GM13977 (cell line): ENCODE data around the gene SLC43A1.
A peak's percentile ranks its signal among the peaks of the same experiment; 100 is the strongest.

Experiments used
- DNase-seq: peaks from one replicate; pipeline ENCODE4 v3.0.0; 2012; ENCODE audit warnings: low spot score
- in situ Hi-C: fragments of 300-500 bp; cut with MboI; formaldehyde crosslinking; loops from one replicate; pipeline ENCODE4 v1.12.0; 2022; ENCODE audit warnings: low sequenced_read_pairs, low pct_unique_long_range_greater_than_20kb, mixed read lengths, inconsistent platforms; ENCODE audit not compliant: unreplicated experiment
- TF ChIP-seq, protein P1 (sequence below): IDR thresholded peaks from 2 replicates; pipeline ENCODE4 v1.5.1; 2012; ENCODE audit warnings: mild to moderate bottlenecking, control low read depth; ENCODE audit not compliant: insufficient read depth; ENCODE audit errors: extremely low read depth, missing control alignments

The SLC43A1 gene

DNA sequence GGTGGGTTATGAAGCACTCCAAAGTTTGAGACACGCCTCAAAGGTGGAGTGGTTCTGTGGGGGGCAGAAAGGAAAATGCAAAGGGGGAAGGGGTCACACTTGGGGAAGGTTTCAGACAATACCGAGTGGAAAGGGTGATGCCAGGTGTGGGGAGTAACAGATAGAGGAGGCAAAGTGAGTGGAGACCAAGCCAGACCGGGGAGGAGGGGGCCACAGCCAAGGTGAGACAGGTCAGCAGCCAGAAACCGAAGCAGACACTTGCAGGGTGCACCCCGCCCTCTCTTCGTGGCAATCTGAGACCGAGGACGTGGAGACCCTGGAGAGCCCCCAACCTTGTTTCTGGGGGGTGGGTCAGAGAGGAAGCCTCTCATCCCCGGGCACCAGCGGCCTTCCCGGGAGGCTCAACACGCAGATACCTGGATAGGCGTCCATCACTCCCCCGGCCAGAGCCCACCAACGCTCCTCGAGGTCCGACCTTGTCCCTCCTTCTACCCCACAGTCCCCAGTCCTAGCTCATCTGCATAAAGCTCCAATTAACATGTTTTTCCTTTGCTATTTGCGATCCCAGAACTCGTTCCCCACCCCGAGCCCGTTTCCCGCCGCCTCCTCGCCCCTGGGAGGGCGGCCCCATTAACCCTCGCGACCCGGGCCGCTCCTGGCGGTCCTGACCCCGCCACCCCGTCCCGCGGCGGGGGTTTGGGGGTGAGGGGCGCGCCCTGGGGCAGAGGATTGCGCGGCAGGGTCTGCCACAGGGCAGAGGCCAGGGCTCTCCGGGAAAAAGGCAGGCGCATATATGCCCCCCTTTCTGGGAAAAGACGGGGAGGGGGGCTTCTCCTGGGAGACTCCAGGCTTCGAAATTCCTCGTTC lies 33.4 kb downstream of the SLC43A1 start:
- TF ChIP-seq, protein P1, sequence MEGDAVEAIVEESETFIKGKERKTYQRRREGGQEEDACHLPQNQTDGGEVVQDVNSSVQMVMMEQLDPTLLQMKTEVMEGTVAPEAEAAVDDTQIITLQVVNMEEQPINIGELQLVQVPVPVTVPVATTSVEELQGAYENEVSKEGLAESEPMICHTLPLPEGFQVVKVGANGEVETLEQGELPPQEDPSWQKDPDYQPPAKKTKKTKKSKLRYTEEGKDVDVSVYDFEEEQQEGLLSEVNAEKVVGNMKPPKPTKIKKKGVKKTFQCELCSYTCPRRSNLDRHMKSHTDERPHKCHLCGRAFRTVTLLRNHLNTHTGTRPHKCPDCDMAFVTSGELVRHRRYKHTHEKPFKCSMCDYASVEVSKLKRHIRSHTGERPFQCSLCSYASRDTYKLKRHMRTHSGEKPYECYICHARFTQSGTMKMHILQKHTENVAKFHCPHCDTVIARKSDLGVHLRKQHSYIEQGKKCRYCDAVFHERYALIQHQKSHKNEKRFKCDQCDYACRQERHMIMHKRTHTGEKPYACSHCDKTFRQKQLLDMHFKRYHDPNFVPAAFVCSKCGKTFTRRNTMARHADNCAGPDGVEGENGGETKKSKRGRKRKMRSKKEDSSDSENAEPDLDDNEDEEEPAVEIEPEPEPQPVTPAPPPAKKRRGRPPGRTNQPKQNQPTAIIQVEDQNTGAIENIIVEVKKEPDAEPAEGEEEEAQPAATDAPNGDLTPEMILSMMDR, result no peak
- DNase-seq, result no peak
- in situ Hi-C loops, result no loop called here

- TF ChIP-seq, protein P1, result no peak
- in situ Hi-C loops, result no loop called here
Observed at GRCh38 chr11:57481315-57481714, 34.2 kb downstream of the SLC43A1 start.

GRCh38 chr11:57480409-57481137 lies 34.9 kb downstream of the SLC43A1 start:
- TF ChIP-seq, protein P1, result peak; percentile 85
- DNase-seq, result peak; percentile 87
- in situ Hi-C loops, result no loop called here

More at GRCh38 chr11:57481315-57481714, 34.2 kb downstream of the SLC43A1 start:
- DNase-seq, result no peak

- in situ Hi-C loops, result no loop called here
- TF ChIP-seq, protein P1, result no peak
- no peak for DNase-seq
Observed at GRCh38 chr11:57479911-57480310, 35.6 kb downstream of the SLC43A1 start.

DNA sequence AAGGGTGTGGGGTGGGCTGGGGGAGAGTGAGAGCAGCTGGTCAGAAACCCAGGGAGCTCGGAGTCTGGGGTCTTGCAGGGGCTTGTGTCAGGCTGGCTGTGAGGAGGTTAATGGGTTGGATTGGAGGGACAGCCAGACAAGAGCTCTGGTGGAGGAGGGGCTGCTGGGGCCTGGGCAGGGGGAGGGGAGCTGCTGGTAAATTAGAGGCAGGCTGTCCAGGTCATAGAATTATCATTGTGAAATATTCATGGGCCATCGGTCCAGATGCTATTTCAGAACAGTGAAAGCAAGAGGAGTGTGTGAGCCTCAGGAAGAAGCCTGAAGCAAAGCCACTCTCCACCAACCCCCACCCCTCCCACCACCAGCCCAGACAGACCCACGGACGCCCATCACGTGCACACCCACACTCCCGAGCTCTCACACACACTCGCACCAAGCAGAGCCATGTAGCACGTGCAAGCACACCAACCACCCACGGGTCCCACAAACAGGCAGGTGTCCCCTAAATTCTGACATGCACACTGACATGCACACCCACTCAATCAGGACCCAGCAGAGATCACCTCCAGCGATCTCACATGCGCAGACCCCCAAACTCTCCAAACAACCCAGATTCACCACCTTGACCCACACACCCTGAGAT lies 36.4 kb downstream of the SLC43A1 start:
- in situ Hi-C loops, result no loop called here
- no peak for DNase-seq
- TF ChIP-seq, protein P1, result no peak

GRCh38 chr11:57477507-57478189 lies 37.9 kb downstream of the SLC43A1 start:
- TF ChIP-seq, protein P1, result no peak
- in situ Hi-C loops, result no loop called here
- DNase-seq, result no peak
